NCI-H460 (cell line): Measurements from ENCODE around the gene RNF208. TPM values are rescaled to one million over a fixed set of nuclear protein-coding genes. Genes with fewer than 3 reads are reported as not detected.

Experiments
- DNase-seq: peaks from one replicate; pipeline ENCODE4 v3.0.0-alpha.2; 2016; ENCODE audit warnings: low read depth; ENCODE audit errors: extremely low read depth
- total RNA-seq: library from RNA; depleted of rRNA; stranded (reverse); fragments of >200 nt; shearing (Covaris generic); gene quantifications from 2 replicates; pipeline ENCODE4 v1.2.3, GENCODE V29; 2014; rRNA removed

Gene RNF208
- total RNA-seq, 1 experiment from 2014 or later: 0.37 TPM

GRCh38 chr9:137178939-137179630 is 43.0 kb downstream of the RNF208 start:
- DNase-seq: no peak

GRCh38 chr9:137178201-137178938 is 43.7 kb downstream of the RNF208 start:
- no peak for DNase-seq

GRCh38 chr9:137176302-137177182 is 45.5 kb downstream of the RNF208 start:
- DNase-seq: peak; percentile 37

GRCh38 chr9:137175345-137175961 is 46.6 kb downstream of the RNF208 start:
- DNase-seq: no peak

GRCh38 chr9:137174722-137175293 is 47.2 kb downstream of the RNF208 start:
- no peak for DNase-seq

GRCh38 chr9:137173796-137174664 is 48.0 kb downstream of the RNF208 start:
- no peak for DNase-seq

- DNase-seq: no peak
Observed at GRCh38 chr9:137172901-137173795, 48.9 kb downstream of the RNF208 start.

GRCh38 chr9:137171149-137171900 is 50.7 kb downstream of the RNF208 start:
- DNase-seq: no peak

- DNase-seq: no peak
Observed at GRCh38 chr9:137170486-137171148, 51.4 kb downstream of the RNF208 start.

Other genes starting within 250 kb of the RNF208 start
- not detected in 2 replicates for gene PTGDS, start 244.7 kb downstream of the RNF208 start, total RNA-seq
- gene LCNL1, start 239.2 kb downstream of the RNF208 start, total RNA-seq: not detected in 2 replicates
- 35.4 and 39.4 TPM in 2 replicates for gene PAXX, start 229.8 kb downstream of the RNF208 start, total RNA-seq
- gene CLIC3, start 225.7 kb downstream of the RNF208 start, total RNA-seq: 0.17 TPM in 1 of 2 replicates, not detected in the other
- gene ABCA2, start 194.0 kb downstream of the RNF208 start, total RNA-seq: 21.0 and 25.0 TPM in 2 replicates
- not detected in 2 replicates for gene FUT7, start 190.2 kb downstream of the RNF208 start, total RNA-seq
- 30.3 and 35.5 TPM in 2 replicates for gene NPDC1, start 176.1 kb downstream of the RNF208 start, total RNA-seq
- not detected in 2 replicates for gene ENTPD2, start 168.2 kb downstream of the RNF208 start, total RNA-seq
- gene SAPCD2, start 151.7 kb downstream of the RNF208 start, total RNA-seq: 32.4 and 43.6 TPM in 2 replicates
- gene UAP1L1, start 144.7 kb downstream of the RNF208 start, total RNA-seq: 3.6 and 4.0 TPM in 2 replicates
- gene MAN1B1, start 135.3 kb downstream of the RNF208 start, total RNA-seq: 53.6 and 55.5 TPM in 2 replicates
- gene DPP7, start 107.5 kb downstream of the RNF208 start, total RNA-seq: 111 and 116 TPM in 2 replicates
- not detected in 2 replicates for gene GRIN1, start 83.1 kb downstream of the RNF208 start, total RNA-seq
- gene LRRC26, start 52.2 kb downstream of the RNF208 start, total RNA-seq: not detected in 2 replicates
- not detected in 2 replicates for gene TMEM210, start 50.2 kb downstream of the RNF208 start, total RNA-seq
- gene ANAPC2, start 33.7 kb downstream of the RNF208 start, total RNA-seq: 11.0 and 16.1 TPM in 2 replicates
- 59.3 and 66.1 TPM in 2 replicates for gene SSNA1, start 33.6 kb downstream of the RNF208 start, total RNA-seq
- 7.4 and 8.2 TPM in 2 replicates for gene TPRN, start 21.5 kb downstream of the RNF208 start, total RNA-seq
- gene TMEM203, start 16.6 kb downstream of the RNF208 start, total RNA-seq: 38.8 and 39.8 TPM in 2 replicates
- 11.1 and 13.5 TPM in 2 replicates for gene NDOR1, start 16.5 kb downstream of the RNF208 start, total RNA-seq
- 0.59 and 1.4 TPM in 2 replicates for gene CYSRT1, start 2.9 kb upstream of the RNF208 start, total RNA-seq
- not detected in 2 replicates for gene RNF224, start 5.3 kb upstream of the RNF208 start, total RNA-seq
- not detected in 2 replicates for gene SLC34A3, start 8.7 kb upstream of the RNF208 start, total RNA-seq
- gene TUBB4B, start 19.0 kb upstream of the RNF208 start, total RNA-seq: 167 and 171 TPM in 2 replicates
- gene STPG3, start 29.0 kb upstream of the RNF208 start, total RNA-seq: not detected in 2 replicates
- 41.5 and 43.8 TPM in 2 replicates for gene NELFB, start 33.1 kb upstream of the RNF208 start, total RNA-seq
- gene TOR4A, start 55.5 kb upstream of the RNF208 start, total RNA-seq: 30.5 and 32.0 TPM in 2 replicates
- 5.1 and 8.9 TPM in 2 replicates for gene NRARP, start 80.0 kb upstream of the RNF208 start, total RNA-seq
- 8.4 and 12.8 TPM in 2 replicates for gene EXD3, start 200.9 kb upstream of the RNF208 start, total RNA-seq
- 0.92 and 2.0 TPM in 2 replicates for gene NOXA1, start 201.2 kb upstream of the RNF208 start, total RNA-seq
- not detected in 2 replicates for gene ENTPD8, start 219.1 kb upstream of the RNF208 start, total RNA-seq
- gene NSMF, start 237.1 kb upstream of the RNF208 start, total RNA-seq: 34.9 and 36.8 TPM in 2 replicates